ENCODE results near the gene RNF10.

DNA sequence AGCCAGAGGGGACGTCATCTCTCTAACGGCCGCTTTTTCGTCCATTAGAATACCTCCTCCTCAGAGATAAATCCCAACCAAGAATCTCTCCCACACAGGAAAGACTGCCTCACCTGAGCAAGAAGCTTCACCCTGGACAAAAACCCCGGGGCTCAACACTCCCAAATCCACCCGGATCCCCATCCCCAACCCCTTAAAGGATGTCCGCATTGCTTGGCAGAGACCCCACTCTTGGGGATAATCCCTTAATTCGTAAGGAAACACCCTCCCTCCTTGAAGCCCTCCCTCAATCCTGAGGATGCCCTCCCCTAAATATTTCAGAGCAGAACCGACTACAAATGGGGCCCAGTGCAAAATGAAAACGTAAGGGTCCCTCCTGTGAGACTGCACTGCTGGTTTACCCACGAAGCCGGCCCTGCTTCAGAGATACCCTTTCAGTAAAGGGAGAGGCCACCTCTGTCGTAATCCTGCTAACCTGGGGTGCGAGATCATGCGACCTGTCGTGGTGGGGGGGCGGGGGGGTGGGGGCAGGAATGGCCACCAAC lies 38.9 kb upstream of the RNF10 start:
- TF ChIP-seq CTCF (IDR thresholded peaks at IDR 0.05; ENCODE audit: low read length) (no peak), EZH2 (IDR thresholded peaks at IDR 0.05; ENCODE audit: borderline replicate concordance, low read length) (no peak)

Data from OCI-LY1 (cell line).